ENCODE measurements around the gene ARID4B.

ARID4B gene

DNA sequence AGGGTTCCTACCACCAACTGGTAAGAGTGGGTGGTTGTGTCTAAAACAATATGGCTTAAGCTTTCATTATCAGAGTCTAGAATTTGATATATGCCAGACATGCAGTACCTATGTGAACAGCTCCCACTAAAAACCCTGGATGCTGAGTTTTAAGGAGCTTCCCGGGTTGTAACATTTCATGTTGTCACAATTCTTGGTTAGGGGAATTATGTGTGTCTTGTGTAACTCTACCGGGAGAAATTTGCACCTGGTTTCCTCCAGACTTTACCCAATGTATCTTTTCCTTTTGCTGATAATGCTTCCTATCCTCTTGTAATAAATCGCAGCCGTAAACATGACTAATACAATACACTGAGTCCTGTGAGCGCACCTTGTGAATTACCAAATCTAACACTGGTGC is 48.3 kb downstream of the ARID4B start (continued):
- TF ChIP-seq, protein P1, sequence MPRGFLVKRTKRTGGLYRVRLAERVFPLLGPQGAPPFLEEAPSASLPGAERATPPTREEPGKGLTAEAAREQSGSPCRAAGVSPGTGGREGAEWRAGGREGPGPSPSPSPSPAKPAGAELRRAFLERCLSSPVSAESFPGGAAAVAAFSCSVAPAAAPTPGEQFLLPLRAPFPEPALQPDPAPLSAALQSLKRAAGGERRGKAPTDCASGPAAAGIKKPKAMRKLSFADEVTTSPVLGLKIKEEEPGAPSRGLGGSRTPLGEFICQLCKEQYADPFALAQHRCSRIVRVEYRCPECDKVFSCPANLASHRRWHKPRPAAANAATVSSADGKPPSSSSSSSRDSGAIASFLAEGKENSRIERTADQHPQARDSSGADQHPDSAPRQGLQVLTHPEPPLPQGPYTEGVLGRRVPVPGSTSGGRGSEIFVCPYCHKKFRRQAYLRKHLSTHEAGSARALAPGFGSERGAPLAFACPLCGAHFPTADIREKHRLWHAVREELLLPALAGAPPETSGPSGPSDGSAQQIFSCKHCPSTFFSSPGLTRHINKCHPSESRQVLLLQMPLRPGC (tag by site-specific recombination; IDR thresholded peaks at IDR 0.05) = no peak
- TF ChIP-seq ZNF624 (tag by site-specific recombination; IDR thresholded peaks at IDR 0.05) (no peak), PRDM1 (tag by site-specific recombination; IDR thresholded peaks at IDR 0.05) (peak; percentile 70), ZNF138 (tag by site-specific recombination; IDR thresholded peaks at IDR 0.05; ENCODE audit: borderline replicate concordance) (no peak), SP7 (tag by site-specific recombination; IDR thresholded peaks at IDR 0.05) (0 out of 2 replicates have a peak, but pooled peaks have one; percentile 8), ZNF785 (tag by site-specific recombination; IDR thresholded peaks at IDR 0.05) (no peak), BCL11A (tag by site-specific recombination; IDR thresholded peaks at IDR 0.05; ENCODE audit: low read depth) (no peak), SCRT1 (tag by site-specific recombination; IDR thresholded peaks at IDR 0.05; ENCODE audit: borderline replicate concordance) (no peak), ZFHX2 (tag by site-specific recombination; conservative IDR thresholded peaks at IDR 0.05) (peak; percentile 37), TRIM28 (IDR thresholded peaks at IDR 0.05; ENCODE audit: borderline replicate concordance, low read length) (no peak), ZNF768 (tag by site-specific recombination; IDR thresholded peaks at IDR 0.05) (no peak), ZNF664 (tag by site-specific recombination; IDR thresholded peaks at IDR 0.05) (no peak), IKZF3 (tag by site-specific recombination; IDR thresholded peaks at IDR 0.05) (peak; percentile 64), REPIN1 (tag by site-specific recombination; IDR thresholded peaks at IDR 0.05; ENCODE audit: low read depth) (no peak)
- TF ChIP-seq, protein P2, sequence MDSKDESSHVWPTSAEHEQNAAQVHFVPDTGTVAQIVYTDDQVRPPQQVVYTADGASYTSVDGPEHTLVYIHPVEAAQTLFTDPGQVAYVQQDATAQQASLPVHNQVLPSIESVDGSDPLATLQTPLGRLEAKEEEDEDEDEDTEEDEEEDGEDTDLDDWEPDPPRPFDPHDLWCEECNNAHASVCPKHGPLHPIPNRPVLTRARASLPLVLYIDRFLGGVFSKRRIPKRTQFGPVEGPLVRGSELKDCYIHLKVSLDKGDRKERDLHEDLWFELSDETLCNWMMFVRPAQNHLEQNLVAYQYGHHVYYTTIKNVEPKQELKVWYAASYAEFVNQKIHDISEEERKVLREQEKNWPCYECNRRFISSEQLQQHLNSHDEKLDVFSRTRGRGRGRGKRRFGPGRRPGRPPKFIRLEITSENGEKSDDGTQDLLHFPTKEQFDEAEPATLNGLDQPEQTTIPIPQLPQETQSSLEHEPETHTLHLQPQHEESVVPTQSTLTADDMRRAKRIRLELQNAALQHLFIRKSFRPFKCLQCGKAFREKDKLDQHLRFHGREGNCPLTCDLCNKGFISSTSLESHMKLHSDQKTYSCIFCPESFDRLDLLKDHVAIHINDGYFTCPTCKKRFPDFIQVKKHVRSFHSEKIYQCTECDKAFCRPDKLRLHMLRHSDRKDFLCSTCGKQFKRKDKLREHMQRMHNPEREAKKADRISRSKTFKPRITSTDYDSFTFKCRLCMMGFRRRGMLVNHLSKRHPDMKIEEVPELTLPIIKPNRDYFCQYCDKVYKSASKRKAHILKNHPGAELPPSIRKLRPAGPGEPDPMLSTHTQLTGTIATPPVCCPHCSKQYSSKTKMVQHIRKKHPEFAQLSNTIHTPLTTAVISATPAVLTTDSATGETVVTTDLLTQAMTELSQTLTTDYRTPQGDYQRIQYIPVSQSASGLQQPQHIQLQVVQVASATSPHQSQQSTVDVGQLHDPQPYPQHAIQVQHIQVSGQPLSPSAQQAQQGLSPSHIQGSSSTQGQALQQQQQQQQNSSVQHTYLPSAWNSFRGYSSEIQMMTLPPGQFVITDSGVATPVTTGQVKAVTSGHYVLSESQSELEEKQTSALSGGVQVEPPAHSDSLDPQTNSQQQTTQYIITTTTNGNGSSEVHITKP (tag by site-specific recombination; IDR thresholded peaks at IDR 0.05) = peak; percentile 95

GRCh38 chr1:235278915-235279292 is 49.1 kb downstream of the ARID4B start:
- POLR2A ChIA-PET = interaction anchor here (0.6 kb wide), 1 partner anchor 109 kb away, joined by 3 read pairs; no protein-coding TSS in a partner anchor
- Histone ChIP-seq H3K27ac (ENCODE audit: extremely low read depth, low read depth, low read length) (no peak overlapping the region), H3K4me1 (ENCODE audit: control insufficient read depth, insufficient read depth, low read length) (peaks cover 31% of the 10 kb centered on the region), H3K36me3 (ENCODE audit: control insufficient read depth in 2 of 2, insufficient read depth in 1 of 2, low read length in 2 of 2) (no peaks in the 10 kb centered on the region; a peak in 1 of 3 replicates), H3K9me3 (ENCODE audit: control insufficient read depth, insufficient read depth, low read depth, low read length) (no peaks in the 10 kb centered on the region), H3K4me3 (ENCODE audit: low read depth, low read length) (no peak overlapping the region)
- CTCF ChIA-PET = no interaction called here
- TF ChIP-seq ZNF514 (tag by site-specific recombination; IDR thresholded peaks at IDR 0.05) = no peak
- TF ChIP-seq IKZF3 (tag by site-specific recombination; IDR thresholded peaks at IDR 0.05) = 0 out of 2 replicates have a peak, but pooled peaks have one; percentile 53
- TF ChIP-seq ZFHX2 (tag by site-specific recombination; conservative IDR thresholded peaks at IDR 0.05) = peak; percentile 20; the same call in 1 of the 2 replicates

DNA sequence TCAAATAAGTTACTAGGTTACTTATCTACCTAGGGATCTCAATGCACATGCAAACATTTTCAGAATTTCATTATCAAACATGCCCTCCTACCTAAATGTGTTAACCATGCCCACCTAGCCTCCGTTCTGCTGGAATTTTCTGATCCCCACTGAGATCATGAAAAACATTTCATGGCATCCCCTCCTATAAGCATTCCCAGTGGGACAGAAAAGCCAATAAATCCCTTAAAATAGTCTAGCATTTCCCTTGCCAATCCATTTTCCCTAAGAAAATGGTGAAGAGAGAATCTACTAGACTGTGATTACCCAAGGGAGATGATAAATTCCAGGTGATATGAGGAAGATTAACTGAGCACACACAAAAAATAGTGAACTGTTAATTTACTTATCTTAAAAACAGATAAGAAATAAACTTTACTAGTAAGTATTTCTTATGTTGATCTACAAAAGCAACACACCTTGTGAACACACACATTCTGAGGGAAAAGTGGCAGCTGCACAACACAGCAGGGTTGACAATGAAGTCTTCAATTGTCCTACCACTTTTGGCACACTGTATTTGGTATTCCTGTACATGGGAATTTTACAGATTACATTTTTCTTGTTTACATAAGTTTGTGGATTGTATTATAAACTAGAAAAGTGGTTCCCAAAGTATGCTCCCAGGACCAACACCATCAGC is 49.6 kb downstream of the ARID4B start:
- no peaks in the 10 kb centered on the region for H3K9me3 ChIP-seq (ENCODE audit: control insufficient read depth, insufficient read depth, low read depth, low read length)
- ChIA-PET POLR2A (no interaction called here), CTCF (no interaction called here)
- no peaks in the 10 kb centered on the region; a peak in 1 of 3 replicates for H3K36me3 ChIP-seq (ENCODE audit: control insufficient read depth in 2 of 2, insufficient read depth in 1 of 2, low read length in 2 of 2)
- no peak overlapping the region for H3K27ac ChIP-seq (ENCODE audit: extremely low read depth, low read depth, low read length)
- peaks cover 31% of the 10 kb centered on the region for H3K4me1 ChIP-seq (ENCODE audit: control insufficient read depth, insufficient read depth, low read length)
- peak; percentile 64 for TF ChIP-seq PRDM6 (tag by site-specific recombination; IDR thresholded peaks at IDR 0.05)
- peak; percentile 95 for TF ChIP-seq MZF1 (tag by site-specific recombination; IDR thresholded peaks at IDR 0.05; ENCODE audit: borderline replicate concordance)
- TF ChIP-seq ZNF16 (tag by site-specific recombination; IDR thresholded peaks at IDR 0.05; ENCODE audit: low read depth) = no peak
- TF ChIP-seq ZNF596 (tag by site-specific recombination; IDR thresholded peaks at IDR 0.05) = no peak
- TF ChIP-seq IKZF3 (tag by site-specific recombination; IDR thresholded peaks at IDR 0.05) = peak; percentile 56; the same call in 1 of the 2 replicates
- no peak overlapping the region for H3K4me3 ChIP-seq (ENCODE audit: low read depth, low read length)
